NCI-H2227 (cell line): ENCODE measurements around the gene TRIML2.

ENCODE experiments used
- DNase-seq: peaks from one replicate; lab custom pipeline; 2025; ENCODE audit not compliant: unreplicated experiment; lab: John Stamatoyannopoulos, UW

Gene TRIML2, protein sequence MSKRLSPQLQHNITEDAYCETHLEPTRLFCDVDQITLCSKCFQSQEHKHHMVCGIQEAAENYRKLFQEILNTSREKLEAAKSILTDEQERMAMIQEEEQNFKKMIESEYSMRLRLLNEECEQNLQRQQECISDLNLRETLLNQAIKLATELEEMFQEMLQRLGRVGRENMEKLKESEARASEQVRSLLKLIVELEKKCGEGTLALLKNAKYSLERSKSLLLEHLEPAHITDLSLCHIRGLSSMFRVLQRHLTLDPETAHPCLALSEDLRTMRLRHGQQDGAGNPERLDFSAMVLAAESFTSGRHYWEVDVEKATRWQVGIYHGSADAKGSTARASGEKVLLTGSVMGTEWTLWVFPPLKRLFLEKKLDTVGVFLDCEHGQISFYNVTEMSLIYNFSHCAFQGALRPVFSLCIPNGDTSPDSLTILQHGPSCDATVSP

DNA sequence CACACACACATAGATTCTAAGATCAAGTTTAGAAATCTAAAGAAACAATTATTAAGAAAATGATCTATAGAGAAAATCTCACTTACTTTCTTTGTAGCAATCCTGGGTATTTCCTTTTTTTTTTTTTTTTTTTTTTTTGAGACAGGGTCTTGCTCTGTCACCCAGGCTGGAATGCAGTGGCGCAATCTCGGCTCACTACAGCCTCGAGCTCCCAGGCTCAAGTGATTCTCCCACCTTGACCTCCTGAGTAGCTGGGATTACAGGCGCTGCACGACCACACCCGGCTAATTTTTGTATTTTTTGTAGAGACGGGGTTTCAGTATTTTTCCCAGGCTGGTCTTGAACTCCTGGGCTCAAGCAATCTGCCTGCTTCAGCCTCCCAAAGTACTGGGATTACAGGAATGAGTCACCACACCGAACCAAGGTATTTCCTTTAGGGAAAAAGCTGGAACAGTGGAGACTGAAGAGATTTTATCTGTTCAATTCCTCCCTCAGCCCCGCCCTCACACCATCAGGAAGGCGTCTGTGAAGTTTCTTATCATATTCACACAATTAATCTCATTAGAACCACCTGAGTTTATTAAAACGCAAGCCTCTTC, at the start of gene TRIML2:
Gene TRIML2, minus strand, starts transcription at position 447 of the 599 bp plus-strand sequence. CDS start 4,235 bp downstream, outside the sequence.
- no peak for DNase-seq

DNA sequence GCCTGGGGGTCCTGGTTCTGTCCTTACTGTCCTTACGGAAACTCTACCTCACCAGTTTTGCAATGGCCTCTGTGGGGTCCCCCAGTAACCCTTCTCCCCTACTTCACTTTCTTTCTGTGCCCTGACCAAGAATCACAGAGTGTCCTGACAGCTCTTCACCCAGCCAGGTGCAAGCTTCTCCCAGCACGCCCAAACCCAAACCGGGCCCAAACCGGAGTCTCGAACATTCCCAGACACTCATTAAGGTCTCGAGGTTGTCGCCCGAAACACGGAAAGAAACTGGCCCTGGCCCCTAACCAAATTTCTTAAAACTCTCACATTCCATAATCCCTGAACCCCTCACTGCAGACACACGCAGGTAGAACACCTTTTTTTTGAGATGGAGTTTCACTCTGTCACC, 48.9 kb upstream of the TRIML2 start:
- no peak for DNase-seq

DNA sequence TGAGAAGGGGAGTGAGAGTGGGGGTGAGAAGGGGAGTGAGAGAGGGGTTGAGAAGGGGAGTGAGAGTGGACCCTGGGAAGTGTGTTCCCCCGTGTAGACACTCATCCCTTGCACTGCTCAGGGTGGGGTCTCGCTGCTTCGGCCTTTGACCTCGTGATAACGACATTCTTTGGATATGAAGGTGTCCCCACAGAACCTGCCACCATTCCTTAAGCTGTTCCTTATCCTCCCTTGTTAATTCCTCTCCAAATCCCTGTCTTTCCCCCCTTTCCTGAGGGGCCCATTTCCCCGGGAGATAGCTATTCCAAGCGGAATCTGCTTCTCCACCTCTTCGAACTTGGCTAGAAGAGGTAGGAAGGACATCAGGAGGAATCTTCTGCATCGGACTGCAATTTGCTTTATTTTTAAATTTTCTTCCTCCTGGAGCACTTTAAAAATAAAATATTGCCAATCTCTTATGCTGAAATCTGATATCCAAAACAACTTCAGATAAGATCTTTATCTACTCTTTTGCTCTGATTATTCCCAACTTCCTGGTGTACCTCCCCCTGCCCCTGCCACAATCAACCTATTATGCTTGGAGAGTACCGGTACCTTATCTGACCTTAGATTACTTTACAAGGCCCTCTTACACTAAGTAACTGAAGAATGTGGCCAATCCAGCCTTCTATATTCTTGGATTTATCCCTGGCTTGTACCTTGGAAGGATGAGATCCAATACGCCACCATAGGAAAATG, 45.4 kb upstream of the TRIML2 start:
- no peak for DNase-seq

- DNase-seq = no peak
Observed at GRCh38 chr4:188147776-188148175, 38.4 kb upstream of the TRIML2 start.

DNA sequence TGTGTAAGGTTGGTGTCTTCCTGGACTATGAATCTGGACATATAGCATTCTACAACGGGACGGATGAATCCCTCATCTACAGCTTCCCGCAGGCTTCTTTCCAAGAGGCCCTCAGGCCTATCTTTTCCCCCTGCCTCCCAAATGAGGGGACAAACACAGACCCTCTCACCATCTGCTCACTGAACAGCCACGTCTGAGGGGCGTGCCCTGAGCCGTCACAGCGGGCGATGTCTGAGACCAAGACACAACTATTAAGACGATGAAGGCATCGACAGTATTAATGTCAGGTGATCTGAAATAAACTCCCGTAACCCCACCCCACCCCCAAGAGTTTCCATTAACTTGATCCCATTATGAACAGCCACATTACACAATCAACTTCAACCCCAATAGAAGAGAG, 37.8 kb upstream of the TRIML2 start:
- no peak for DNase-seq

DNA sequence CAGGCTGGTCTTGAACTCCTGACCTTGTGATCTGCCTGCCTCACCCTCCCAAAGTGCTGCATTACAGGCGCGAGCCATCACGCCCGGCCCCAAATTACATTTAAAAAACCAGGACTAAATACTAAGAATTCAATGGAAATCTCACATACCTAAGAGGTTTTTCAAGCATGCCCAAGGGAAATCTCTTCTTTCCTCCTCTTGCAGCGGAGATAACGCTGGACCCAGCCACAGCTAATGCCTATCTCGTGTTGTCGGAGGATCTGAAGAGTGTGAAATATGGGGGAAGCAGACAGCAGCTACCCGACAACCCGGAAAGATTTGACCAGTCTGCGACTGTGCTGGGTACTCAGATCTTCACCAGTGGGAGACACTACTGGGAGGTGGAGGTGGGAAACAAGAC, 37.2 kb upstream of the TRIML2 start:
- DNase-seq = no peak

DNA sequence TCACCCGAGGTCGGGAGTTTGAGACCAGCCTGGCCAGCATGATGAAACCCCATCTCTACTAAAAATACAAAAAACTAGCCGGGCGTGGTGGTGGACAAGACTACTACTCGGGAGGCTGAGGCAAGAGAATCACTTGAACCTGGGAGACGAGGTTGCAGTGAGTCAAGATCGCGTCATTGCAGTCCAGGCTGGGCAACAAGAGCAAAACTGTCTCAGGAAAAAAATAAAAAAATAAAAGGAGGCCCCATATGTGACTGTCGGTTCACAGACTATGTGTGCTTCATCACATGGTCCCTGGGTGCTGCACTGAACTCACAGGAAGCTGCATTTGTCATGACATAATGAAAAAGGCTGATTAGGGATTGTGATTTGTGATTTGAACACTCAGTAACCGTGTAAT, 36.2 kb upstream of the TRIML2 start:
- no peak for DNase-seq

GRCh38 chr4:188143731-188144130, 34.3 kb upstream of the TRIML2 start:
- DNase-seq = no peak

GRCh38 chr4:188139671-188140070, 30.3 kb upstream of the TRIML2 start:
- no peak for DNase-seq

DNA sequence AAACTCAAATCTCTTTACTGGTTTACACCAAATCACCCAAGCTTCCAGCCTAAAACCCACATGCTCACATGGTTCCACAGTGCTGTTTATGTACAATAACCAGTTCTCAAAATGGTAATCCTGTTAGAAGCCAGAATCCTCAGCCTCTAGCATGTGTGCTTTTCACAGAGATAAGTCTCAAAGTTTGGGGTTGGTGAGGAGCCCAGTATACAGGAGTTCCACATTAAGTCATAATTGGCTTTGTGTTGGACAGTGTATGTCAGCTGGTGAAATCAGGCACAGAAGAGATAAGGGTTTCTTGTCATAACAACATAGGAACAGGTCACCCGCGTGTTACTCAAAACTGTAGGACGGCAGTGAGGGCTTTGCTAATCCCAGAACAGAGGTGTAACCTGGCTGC, 29.7 kb upstream of the TRIML2 start, which contains the start of gene TRIML1:
Gene TRIML1, plus strand, starts transcription at position 301 of the 400 bp plus-strand sequence. CDS start 118 bp downstream, outside the sequence.
- DNase-seq = no peak

GRCh38 chr4:188138227-188138626, 28.8 kb upstream of the TRIML2 start:
- no peak for DNase-seq

DNA sequence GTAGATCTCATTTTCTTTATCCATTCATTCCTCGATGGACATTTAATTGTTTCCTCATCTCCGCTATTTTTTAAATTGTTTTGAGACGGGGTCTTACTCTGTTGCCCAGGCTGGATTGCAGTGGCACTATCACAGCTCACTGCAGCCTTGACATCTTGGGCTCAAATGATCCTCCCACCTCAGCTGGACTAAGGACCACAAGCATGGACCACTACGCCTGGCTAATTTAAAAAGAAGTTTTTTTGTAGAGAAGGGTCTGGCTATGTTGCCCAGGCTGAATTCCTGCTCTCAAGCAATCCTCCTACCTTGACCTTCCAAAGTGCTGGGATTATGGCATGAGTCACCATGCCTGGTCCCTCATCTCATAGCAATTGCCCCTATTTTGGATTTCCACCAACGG, 22.8 kb upstream of the TRIML2 start:
- no peak for DNase-seq

DNA sequence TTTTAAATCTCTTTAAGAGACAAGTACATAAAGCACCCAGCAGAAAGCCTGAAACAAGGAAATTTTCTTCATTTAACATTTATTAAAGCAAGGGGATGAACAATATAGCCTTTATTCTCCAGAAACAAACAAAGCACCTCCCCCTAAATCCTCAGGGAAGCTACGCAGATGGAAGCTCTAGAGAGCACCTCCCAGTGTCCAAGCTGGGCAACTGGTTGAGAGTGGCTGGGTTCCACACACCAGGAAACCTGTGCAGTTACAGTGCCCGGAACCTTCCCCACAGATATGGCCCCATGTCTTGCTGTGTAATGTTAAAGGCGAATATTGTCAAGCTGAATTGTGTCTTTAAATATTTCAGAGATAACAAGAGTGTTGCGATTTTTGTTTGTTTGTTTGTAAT, 21.0 kb upstream of the TRIML2 start:
- no peak for DNase-seq

DNA sequence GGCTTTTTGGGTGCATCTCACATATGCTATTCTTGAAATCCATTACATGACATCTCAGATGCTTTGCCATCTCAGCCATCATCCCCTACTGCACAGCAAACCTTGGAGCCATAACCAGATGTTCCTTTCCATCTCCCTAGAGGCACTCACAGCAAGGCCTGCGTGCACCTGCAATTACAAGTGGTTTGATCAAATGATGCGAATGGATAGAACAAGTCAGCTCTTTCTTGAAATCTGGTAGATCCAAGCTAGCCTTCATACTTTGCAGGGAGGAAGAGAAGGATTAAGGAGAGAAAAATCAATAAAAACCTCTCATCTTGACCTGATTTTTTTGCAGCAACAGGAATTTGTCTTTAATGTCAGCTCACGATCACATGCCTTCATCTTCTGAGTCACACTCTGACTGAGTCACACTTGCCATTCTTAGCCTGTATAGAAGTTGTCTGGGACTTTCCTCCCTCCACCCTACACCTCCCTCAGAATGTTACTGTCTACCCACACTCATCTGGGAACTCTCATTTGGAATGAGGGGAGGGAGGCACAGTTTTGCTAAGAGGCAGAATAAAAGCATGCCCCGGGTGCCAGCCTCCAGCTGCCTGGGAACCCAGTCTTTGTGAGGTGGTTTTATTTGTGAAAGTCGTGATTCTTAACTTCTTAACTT, 17.9 kb upstream of the TRIML2 start:
- no peak for DNase-seq

GRCh38 chr4:188121530-188121929, 12.1 kb upstream of the TRIML2 start:
- no peak for DNase-seq

DNA sequence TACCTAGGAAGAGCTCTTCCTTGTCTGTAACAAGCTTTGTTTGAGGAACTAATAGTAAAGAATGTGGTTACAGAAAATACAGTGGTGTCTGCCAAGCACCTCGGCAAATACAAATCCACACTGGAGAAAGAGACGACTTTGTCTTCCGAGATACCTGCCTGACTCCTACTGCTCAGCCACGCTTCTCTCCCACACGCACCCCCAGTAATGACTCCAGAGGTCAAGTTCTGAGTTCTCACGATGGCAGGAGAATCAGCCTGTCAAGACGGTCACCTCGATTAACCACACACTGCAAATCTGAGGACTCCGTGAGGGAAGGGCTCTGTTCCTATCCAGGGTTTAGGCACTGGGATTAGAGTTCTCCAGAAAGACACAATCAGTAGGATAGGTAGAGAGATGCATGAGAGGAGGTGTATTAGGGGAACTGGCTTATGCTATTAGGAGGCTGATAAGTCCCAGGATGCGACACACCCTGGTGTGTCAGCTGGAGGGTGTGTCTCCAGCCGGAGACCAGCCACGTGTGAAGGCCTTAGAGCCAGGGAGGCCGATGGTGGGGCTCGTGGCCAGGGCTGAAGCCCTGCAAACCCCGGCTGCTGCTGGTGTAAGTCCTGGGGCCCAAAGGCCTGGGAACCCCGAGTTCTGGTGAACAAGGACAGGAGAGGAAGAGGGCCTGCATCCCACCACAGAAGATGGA, 8.4 kb upstream of the TRIML2 start:
- DNase-seq = no peak

GRCh38 chr4:188113156-188113555, 3.8 kb upstream of the TRIML2 start:
- no peak for DNase-seq

DNA sequence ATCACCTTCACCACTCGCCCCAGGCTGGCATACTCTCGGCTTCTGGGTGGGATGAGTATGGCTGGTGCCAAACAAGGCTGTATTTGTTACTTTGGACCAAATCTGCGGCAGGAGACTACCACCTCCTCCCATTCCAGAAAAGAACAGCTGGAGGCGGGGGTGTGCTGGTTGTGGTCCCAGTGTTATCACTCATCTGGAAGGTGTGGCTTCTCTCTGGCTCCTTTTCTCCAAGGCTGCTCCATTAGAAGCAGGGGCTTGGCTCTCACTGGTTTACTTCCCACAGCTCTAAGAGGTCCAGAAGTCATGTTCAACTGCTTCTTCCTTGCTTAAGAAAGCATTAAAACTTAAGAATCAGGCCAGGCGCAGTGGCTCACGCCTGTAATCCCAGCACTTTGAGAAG, 2.6 kb upstream of the TRIML2 start:
- DNase-seq = no peak

DNA sequence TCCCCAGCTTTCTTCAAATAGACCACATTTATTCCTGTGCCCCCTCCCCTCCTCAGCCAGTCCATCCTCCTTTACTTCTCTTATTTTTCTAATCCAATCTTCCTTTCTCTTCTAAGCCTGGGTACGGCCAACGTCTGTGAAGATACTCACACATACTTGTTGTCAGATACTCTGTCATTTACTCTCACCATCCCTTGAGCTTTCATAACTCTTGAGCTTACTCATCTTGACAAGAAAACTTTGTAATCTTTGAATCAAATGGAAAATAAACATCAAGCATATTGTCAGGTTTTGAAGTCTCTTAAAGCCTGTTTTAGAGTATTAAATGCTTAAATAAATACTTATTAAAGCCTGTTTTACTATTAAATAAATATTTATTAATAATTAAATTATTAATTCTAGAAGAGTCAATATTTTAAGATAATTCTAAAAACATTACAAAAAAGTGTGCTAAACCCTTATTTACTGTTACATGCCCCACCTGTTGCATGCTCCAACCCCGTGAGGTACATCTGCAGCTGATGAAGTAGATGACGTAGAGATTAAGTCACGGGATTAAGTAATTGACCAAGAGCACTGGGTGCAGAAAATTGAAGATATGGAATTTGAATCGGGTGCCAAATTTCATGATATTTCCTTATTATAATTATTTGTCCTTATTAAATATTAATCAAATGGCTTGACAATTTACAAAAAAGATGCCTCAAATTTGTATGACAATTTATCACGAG, 1.5 kb upstream of the TRIML2 start:
- no peak for DNase-seq

- DNase-seq = no peak
Observed at GRCh38 chr4:188110036-188110435, 633 bp upstream of the TRIML2 start.
